Measurements from ENCODE around the gene HDGFL3. TPM values are rescaled to one million over a fixed set of nuclear protein-coding genes. Genes with fewer than 3 reads are reported as not detected.

HDGFL3 gene
- total and polyA plus RNA-seq, 9 of the 15 experiments (the other 6 are each of a cell fraction or from before 2014, with no cell fraction given), result 6.7 to 42.0 (median 31.4) TPM

DNA sequence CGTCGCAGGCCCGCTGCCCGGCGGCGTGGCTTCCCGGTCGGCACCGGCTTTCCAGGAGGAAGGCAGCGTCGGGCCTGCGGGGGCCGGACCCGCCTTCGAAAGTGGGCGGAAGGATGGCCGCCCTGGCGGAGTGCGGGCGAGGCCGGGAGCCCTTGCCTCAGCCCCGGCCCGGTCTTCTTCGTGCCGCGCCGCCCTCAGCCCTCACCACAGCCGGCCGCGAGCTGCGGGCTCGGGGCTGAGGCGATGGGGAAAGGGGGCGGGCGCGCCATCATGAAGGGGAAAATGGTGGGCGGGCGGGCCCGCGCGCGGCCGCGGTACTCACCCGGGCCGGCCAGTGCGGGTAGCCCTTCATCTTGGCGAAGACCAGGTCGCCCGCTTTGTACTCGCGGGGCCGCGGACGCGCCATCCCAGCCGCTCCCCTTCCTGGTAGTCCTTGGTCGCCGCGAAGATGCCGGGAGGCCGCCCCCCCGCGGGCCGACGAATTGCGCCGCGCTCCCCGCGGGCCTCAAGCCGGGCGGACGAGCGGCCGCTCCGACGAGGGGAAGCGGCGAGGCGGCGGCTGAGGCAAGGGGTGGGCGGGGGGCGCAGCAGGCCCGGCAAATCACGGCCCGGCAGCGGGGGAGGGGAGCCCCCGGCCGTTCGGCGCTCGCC is 489 bp downstream of the HDGFL3 start (continued):
- TF ChIP-seq ELF2 (CRISPR knock-in tag; IDR thresholded peaks at IDR 0.05), result no peak
- TF ChIP-seq, protein P1, sequence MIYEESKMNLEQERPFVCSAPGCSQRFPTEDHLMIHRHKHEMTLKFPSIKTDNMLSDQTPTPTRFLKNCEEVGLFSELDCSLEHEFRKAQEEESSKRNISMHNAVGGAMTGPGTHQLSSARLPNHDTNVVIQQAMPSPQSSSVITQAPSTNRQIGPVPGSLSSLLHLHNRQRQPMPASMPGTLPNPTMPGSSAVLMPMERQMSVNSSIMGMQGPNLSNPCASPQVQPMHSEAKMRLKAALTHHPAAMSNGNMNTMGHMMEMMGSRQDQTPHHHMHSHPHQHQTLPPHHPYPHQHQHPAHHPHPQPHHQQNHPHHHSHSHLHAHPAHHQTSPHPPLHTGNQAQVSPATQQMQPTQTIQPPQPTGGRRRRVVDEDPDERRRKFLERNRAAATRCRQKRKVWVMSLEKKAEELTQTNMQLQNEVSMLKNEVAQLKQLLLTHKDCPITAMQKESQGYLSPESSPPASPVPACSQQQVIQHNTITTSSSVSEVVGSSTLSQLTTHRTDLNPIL (CRISPR knock-in tag; IDR thresholded peaks at IDR 0.05), result no peak
- TF ChIP-seq E2F4 (CRISPR knock-in tag; IDR thresholded peaks at IDR 0.05; ENCODE audit: low read depth), result no peak
- no peak for TF ChIP-seq HDAC2 (IDR thresholded peaks at IDR 0.05)
- peak; percentile 92 for TF ChIP-seq ZFX (CRISPR knock-in tag; IDR thresholded peaks at IDR 0.05)
- no peak for TF ChIP-seq PTBP1 (IDR thresholded peaks at IDR 0.05; ENCODE audit: low read depth, low read length)
- TF ChIP-seq L3MBTL2 (IDR thresholded peaks at IDR 0.05), result peak; percentile 43
- TF ChIP-seq KHSRP (IDR thresholded peaks at IDR 0.05), result no peak
- no peak for TF ChIP-seq BRD4 (IDR thresholded peaks at IDR 0.05)
- TF ChIP-seq MAZ (CRISPR knock-in tag; conservative IDR thresholded peaks at IDR 0.05 in 1 of 2, IDR thresholded peaks at IDR 0.05 in 1 of 2), result peak in 1 of 2 experiments; percentile 63; a peak in 2 of 4 replicates
- peak; percentile 58 for TF ChIP-seq CCNT2 (IDR thresholded peaks at IDR 0.05; ENCODE audit: borderline replicate concordance, extremely low read depth, insufficient read length, low read depth, low read length)
- TF ChIP-seq DNMT1 (IDR thresholded peaks at IDR 0.05), result no peak
- TF ChIP-seq BDP1 (IDR thresholded peaks at IDR 0.05; ENCODE audit: insufficient read depth, insufficient read length), result no peak
- peak; percentile 65 for TF ChIP-seq ZBTB1 (CRISPR knock-in tag; IDR thresholded peaks at IDR 0.05; ENCODE audit: borderline replicate concordance, low read depth)
- no peak for TF ChIP-seq C11orf30 (IDR thresholded peaks at IDR 0.05; ENCODE audit: low read depth)
- no peak for TF ChIP-seq HDAC1 (IDR thresholded peaks at IDR 0.05)
- no peak for TF ChIP-seq SOX6 (IDR thresholded peaks at IDR 0.05)
- TF ChIP-seq JUNB (CRISPR knock-in tag; conservative IDR thresholded peaks at IDR 0.05), result no peak
- 0 out of 2 replicates have a peak, but pooled peaks have one; percentile 24 for TF ChIP-seq GATAD2B (IDR thresholded peaks at IDR 0.05; ENCODE audit: borderline replicate concordance)
- TF ChIP-seq MAFK (IDR thresholded peaks at IDR 0.05; ENCODE audit: low read length), result no peak
- no peak for TF ChIP-seq FOXA3 (CRISPR knock-in tag; conservative IDR thresholded peaks at IDR 0.05 in 1 of 2, IDR thresholded peaks at IDR 0.05 in 1 of 2)
- TF ChIP-seq NFYB (IDR thresholded peaks at IDR 0.05; ENCODE audit: extremely low read depth, insufficient read length), result no peak
- TF ChIP-seq SIN3A (IDR thresholded peaks at IDR 0.05; ENCODE audit: borderline replicate concordance in 2 of 2, control insufficient read depth in 1 of 2, low read depth in 2 of 2, low read length in 2 of 2), result 0 out of 4 replicates have a peak, but pooled peaks have one; percentile 15 to 38
- peak; percentile 66 for TF ChIP-seq FIP1L1 (IDR thresholded peaks at IDR 0.05; ENCODE audit: low read depth, low read length, poor library complexity, severe bottlenecking)
- TF ChIP-seq U2AF2 (optimal IDR thresholded peaks at IDR 0.05; ENCODE audit: low read depth, low read length), result no peak
- TF ChIP-seq, protein P2, sequence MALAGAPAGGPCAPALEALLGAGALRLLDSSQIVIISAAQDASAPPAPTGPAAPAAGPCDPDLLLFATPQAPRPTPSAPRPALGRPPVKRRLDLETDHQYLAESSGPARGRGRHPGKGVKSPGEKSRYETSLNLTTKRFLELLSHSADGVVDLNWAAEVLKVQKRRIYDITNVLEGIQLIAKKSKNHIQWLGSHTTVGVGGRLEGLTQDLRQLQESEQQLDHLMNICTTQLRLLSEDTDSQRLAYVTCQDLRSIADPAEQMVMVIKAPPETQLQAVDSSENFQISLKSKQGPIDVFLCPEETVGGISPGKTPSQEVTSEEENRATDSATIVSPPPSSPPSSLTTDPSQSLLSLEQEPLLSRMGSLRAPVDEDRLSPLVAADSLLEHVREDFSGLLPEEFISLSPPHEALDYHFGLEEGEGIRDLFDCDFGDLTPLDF (CRISPR knock-in tag; IDR thresholded peaks at IDR 0.05), result no peak
